Testis (tissue), 2 donors: ENCODE results near the gene PDE1A.

Source experiments
- POLR2A ChIP-seq: fragments of 450-650 bp; IDR thresholded peaks from one replicate; pipeline ENCODE4 v1.6.1; 2017; ENCODE audit warnings: antibody characterized with exemption, mild to moderate bottlenecking, moderate library complexity
- TF ChIP-seq, protein P1 (sequence below), 3 experiments: fragments of 450-650 bp in 2 of 3; fragments of 200-600 bp in 1 of 3; sonication (generic) in 1 of 3; IDR thresholded peaks; one replicate each; pipeline ENCODE4 v1.5.1; 2016 to 2019; ENCODE audit warnings: antibody characterized with exemption in 3 of 3, mild to moderate bottlenecking in 2 of 3, moderate library complexity in 1 of 3

- TF ChIP-seq, protein P1, sequence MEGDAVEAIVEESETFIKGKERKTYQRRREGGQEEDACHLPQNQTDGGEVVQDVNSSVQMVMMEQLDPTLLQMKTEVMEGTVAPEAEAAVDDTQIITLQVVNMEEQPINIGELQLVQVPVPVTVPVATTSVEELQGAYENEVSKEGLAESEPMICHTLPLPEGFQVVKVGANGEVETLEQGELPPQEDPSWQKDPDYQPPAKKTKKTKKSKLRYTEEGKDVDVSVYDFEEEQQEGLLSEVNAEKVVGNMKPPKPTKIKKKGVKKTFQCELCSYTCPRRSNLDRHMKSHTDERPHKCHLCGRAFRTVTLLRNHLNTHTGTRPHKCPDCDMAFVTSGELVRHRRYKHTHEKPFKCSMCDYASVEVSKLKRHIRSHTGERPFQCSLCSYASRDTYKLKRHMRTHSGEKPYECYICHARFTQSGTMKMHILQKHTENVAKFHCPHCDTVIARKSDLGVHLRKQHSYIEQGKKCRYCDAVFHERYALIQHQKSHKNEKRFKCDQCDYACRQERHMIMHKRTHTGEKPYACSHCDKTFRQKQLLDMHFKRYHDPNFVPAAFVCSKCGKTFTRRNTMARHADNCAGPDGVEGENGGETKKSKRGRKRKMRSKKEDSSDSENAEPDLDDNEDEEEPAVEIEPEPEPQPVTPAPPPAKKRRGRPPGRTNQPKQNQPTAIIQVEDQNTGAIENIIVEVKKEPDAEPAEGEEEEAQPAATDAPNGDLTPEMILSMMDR (IDR thresholded peaks at IDR 0.05): no peak
- no peak for TF ChIP-seq POLR2A
Observed at GRCh38 chr2:182291296-182291695, 135.5 kb downstream of the PDE1A start.
